GM21529 (cell line): ENCODE data around the gene GNPTAB.

Experiments used
- ATAC-seq: cut with Tn5 transposase; IDR thresholded peaks from one replicate; pipeline ENCODE4 v1.9.1; 2021; ENCODE audit not compliant: unreplicated experiment

The GNPTAB gene

GRCh38 chr12:101809208-101809607, 21.6 kb downstream of the GNPTAB start:
- no peak for ATAC-seq

GRCh38 chr12:101806265-101806664, 24.5 kb downstream of the GNPTAB start:
- ATAC-seq = no peak

GRCh38 chr12:101804409-101804808, 26.4 kb downstream of the GNPTAB start:
- no peak for ATAC-seq

GRCh38 chr12:101803978-101804377, 26.8 kb downstream of the GNPTAB start:
- no peak for ATAC-seq

- no peak for ATAC-seq
Observed at GRCh38 chr12:101802486-101802885, 28.3 kb downstream of the GNPTAB start.

GRCh38 chr12:101799774-101800173, 31.0 kb downstream of the GNPTAB start:
- peak; percentile 57 for ATAC-seq

GRCh38 chr12:101795786-101796185, 35.0 kb downstream of the GNPTAB start:
- no peak for ATAC-seq

GRCh38 chr12:101795013-101795412, 35.7 kb downstream of the GNPTAB start:
- ATAC-seq = no peak

- ATAC-seq = no peak
Observed at GRCh38 chr12:101794574-101794973, 36.2 kb downstream of the GNPTAB start.

GRCh38 chr12:101793401-101793800, 37.4 kb downstream of the GNPTAB start:
- peak; percentile 76 for ATAC-seq

GRCh38 chr12:101792046-101792931, 38.5 kb downstream of the GNPTAB start:
- ATAC-seq = no peak

GRCh38 chr12:101789171-101789570, 41.6 kb downstream of the GNPTAB start:
- no peak for ATAC-seq

- ATAC-seq = no peak
Observed at GRCh38 chr12:101785671-101786070, 45.1 kb downstream of the GNPTAB start.

GRCh38 chr12:101784376-101784775, 46.4 kb downstream of the GNPTAB start:
- ATAC-seq = no peak

GRCh38 chr12:101783838-101784237, 46.9 kb downstream of the GNPTAB start:
- ATAC-seq = no peak

- no peak for ATAC-seq
Observed at GRCh38 chr12:101783150-101783549, 47.6 kb downstream of the GNPTAB start.

- ATAC-seq = no peak
Observed at GRCh38 chr12:101782273-101782731, 48.5 kb downstream of the GNPTAB start.

- ATAC-seq = no peak
Observed at GRCh38 chr12:101781834-101782233, 48.9 kb downstream of the GNPTAB start.

GRCh38 chr12:101780599-101780998, 50.2 kb downstream of the GNPTAB start:
- ATAC-seq = no peak

- no peak for ATAC-seq
Observed at GRCh38 chr12:101779626-101780025, 51.1 kb downstream of the GNPTAB start.

GRCh38 chr12:101779200-101779599, 51.6 kb downstream of the GNPTAB start:
- ATAC-seq = no peak

GRCh38 chr12:101777978-101778377, 52.8 kb downstream of the GNPTAB start:
- no peak for ATAC-seq

- ATAC-seq = no peak
Observed at GRCh38 chr12:101777485-101777884, 53.3 kb downstream of the GNPTAB start.
